Measurements from ENCODE around the gene RUNX1.
A peak's percentile ranks its signal among the peaks of the same experiment; 100 is the strongest.

The RUNX1 gene

GRCh38 chr21:35048706-35049617 lies at the start of gene RUNX1:
TSS of gene RUNX1 (minus strand) at chr21:35049302.
- peak; percentile 71 for DNase-seq

- DNase-seq = no peak
Measured at GRCh38 chr21:35097525-35097924, 48.4 kb upstream of the RUNX1 start.

GRCh38 chr21:35096959-35097358 lies 47.9 kb upstream of the RUNX1 start:
- no peak for DNase-seq

- no peak for DNase-seq
Measured at GRCh38 chr21:35095859-35096291, 46.8 kb upstream of the RUNX1 start.

GRCh38 chr21:35093514-35093913 lies 44.4 kb upstream of the RUNX1 start:
- DNase-seq = no peak

GRCh38 chr21:35091496-35091895 lies 42.4 kb upstream of the RUNX1 start:
- no peak for DNase-seq

- DNase-seq = no peak
Measured at GRCh38 chr21:35090403-35090802, 41.3 kb upstream of the RUNX1 start.

GRCh38 chr21:35088319-35088771 lies 39.2 kb upstream of the RUNX1 start:
- no peak for DNase-seq

GRCh38 chr21:35086357-35086756 lies 37.3 kb upstream of the RUNX1 start:
- no peak for DNase-seq

- DNase-seq = no peak
Measured at GRCh38 chr21:35084869-35085268, 35.8 kb upstream of the RUNX1 start.

GRCh38 chr21:35083246-35083645 lies 34.1 kb upstream of the RUNX1 start:
- DNase-seq = no peak

GRCh38 chr21:35081861-35082260 lies 32.8 kb upstream of the RUNX1 start:
- DNase-seq = no peak

GRCh38 chr21:35079181-35079580 lies 30.1 kb upstream of the RUNX1 start:
- no peak for DNase-seq

GRCh38 chr21:35077975-35078374 lies 28.9 kb upstream of the RUNX1 start:
- no peak for DNase-seq

GRCh38 chr21:35077466-35077865 lies 28.4 kb upstream of the RUNX1 start:
- DNase-seq = no peak

- DNase-seq = no peak
Measured at GRCh38 chr21:35075546-35075945, 26.4 kb upstream of the RUNX1 start.

- no peak for DNase-seq
Measured at GRCh38 chr21:35072960-35073359, 23.9 kb upstream of the RUNX1 start.

- DNase-seq = no peak
Measured at GRCh38 chr21:35072557-35072956, 23.5 kb upstream of the RUNX1 start.

GRCh38 chr21:35071347-35071746 lies 22.2 kb upstream of the RUNX1 start:
- DNase-seq = no peak

GRCh38 chr21:35070436-35070835 lies 21.3 kb upstream of the RUNX1 start:
- DNase-seq = no peak

- DNase-seq = no peak
Measured at GRCh38 chr21:35066824-35067223, 17.7 kb upstream of the RUNX1 start.

GRCh38 chr21:35063428-35064172 lies 14.5 kb upstream of the RUNX1 start:
- no peak for DNase-seq

GRCh38 chr21:35062016-35062415 lies 12.9 kb upstream of the RUNX1 start:
- DNase-seq = no peak

GRCh38 chr21:35059742-35060141 lies 10.6 kb upstream of the RUNX1 start:
- no peak for DNase-seq

Measured in DMS79 (cell line).